Muscle of back (tissue), 11 donors: ENCODE data around the gene NBEA. TPM values are rescaled to one million over a fixed set of nuclear protein-coding genes. Genes with fewer than 3 reads are reported as not detected.
A peak's percentile ranks its signal among the peaks of the same experiment; 100 is the strongest.
"Not testable (repeated sequence)": the region's sequence is repeated elsewhere in the genome, so short reads cannot be mapped to it uniquely, and the experiment has no call there.

Source experiments
- DNase-seq, 3 donors: peaks; one replicate each; pipeline versions ENCODE4 v3.0.0 to v3.0.0-alpha.2; 2013
- polyA plus RNA-seq, 10 donors: library from polyadenylated mRNA; unstranded; fragments of 120-200 nt; gene quantifications; one replicate each; pipeline ENCODE4 v1.2.1, GENCODE V29; 2013; ENCODE audit not compliant: insufficient read length in 10 of 10

Gene NBEA
- polyA plus RNA-seq, 10 donors = 13.3 to 18.4 (median 14.5) TPM

DNA sequence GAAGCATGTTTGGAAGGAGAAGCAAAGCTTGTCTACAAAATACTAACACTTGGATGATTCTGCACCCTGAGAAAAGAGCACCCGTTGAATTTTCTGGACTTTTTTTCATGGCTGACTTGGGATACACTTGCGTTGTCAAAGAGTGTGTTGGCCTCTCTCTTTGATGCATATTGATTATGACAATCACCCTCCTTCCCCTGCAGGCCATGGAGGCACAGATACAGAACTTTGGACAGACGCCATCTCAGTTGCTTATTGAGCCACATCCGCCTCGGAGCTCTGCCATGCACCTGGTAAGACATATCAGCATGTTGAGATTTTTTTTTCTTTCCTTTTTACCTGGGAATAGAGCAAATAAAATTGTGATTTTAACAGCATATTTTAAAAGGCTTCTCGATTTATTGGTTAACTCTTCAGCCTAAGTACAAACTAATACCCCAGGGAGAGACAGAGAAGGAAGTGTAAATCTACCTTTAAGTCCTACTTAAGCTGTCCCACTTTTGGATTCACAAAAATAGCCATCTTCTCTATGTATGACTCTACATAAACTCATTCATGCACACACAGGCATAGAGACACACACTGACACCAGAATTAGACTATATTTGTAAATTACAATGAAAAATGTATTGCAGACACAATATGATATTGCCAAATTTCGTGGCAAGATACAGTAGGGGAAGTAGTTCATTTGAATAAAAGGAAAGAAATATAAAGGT, 704.1 kb downstream of the NBEA start:
- DNase-seq = no peak

DNA sequence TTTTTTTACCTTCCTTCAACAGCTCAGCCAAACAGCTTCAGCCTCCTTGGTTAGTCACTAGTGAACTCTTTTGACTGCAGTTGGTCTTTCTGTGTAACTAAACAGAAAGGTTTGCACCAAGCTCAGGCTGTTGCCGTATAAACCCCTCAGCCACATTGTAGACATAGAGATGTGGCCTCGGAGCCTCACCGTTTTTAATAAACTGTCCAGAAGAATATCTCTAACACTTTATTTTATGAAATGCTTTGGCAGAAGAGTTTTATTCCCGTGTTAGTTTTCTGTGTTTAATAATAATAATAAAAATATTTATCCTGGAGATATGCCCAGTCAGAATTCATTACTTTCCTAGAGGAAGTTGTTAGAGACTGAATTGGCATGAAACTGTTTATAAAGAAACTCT, 706.1 kb downstream of the NBEA start:
- peak; percentile 17 to 62 (median 32) for DNase-seq

DNA sequence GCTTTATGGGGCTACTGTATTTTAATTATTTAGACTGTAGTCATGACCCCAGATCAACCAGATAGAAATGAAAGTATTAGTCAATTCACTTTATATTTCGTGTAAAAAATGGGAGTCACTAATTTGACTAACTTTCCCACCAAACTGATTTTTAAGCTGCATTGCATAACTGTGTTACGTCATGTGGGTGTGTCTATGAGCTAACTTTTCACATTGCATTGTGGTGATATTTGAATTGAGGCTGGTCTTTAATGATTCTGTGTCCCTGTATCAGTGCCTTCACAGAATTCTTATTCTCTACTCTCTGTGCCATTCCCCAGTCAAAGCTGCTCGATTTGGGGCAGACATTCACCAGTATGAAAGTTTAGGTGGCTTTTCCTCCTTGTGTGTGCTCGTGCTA, 707.1 kb downstream of the NBEA start:
- DNase-seq = peak in 1 of 3 donors; percentile 41

DNA sequence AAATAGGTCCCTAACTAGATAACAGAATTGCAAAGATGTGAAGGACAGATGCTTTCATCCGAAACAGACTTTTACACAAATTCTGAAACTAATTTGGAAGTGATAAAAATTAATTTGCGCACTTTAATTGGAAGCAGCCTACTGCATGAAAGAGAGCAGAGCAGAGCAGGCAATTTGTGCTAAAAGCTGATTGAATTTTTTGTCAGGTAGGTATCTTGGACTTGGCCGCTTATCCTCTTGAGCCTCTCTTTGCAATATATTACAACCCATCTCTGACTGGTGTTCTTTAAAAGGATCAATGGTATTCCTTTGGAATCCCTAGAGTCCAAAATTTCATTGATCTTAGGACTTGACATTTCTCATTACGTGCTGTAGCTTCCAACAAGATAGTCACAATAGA, 717.7 kb downstream of the NBEA start:
- DNase-seq = no peak

- no peak for DNase-seq
Measured at GRCh38 chr13:35664747-35665146, 722.7 kb downstream of the NBEA start.

GRCh38 chr13:35669321-35669720, 727.3 kb downstream of the NBEA start:
- DNase-seq = peak in 1 of 3 donors; percentile 46

DNA sequence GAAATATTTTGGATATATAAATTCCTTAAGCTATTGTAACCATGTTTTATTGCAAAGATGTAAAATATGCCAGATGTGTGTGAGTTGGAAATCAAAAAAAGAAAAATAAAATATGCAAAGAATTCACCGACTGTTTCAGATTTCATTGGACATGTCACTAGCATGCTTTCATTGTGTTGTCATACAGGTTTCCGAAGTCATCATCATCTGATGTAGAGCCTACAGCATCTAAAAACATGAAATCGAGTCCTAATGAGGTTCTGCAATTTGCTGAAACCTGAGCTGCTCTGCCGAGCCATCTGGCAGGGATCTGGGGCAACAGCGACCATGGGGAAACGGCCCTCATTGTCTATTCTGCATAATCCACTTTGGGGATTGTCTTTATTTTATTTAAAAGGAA, 730.5 kb downstream of the NBEA start:
- DNase-seq = peak in 1 of 3 donors; percentile 56

- no peak for DNase-seq
Measured at GRCh38 chr13:35675651-35676050, 733.6 kb downstream of the NBEA start.

DNA sequence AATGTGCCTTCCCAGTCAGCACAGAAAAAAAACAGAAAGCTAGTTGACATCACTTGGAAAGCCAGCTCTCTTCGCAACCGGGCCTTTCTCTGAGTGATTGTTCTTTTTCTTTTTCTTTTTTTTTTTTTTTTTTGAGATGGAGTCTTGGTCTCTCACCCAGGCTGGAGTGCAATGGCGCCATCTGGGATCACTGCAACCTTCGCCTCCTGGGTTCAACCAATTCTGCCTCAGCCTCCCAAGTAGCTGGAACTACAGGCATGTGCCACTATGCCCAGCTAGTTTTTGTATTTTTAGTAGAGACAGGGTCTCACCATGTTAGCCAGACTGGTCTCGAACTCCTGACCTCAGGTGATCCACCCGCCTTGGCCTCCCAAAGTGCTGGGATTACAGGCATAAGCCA, 735.8 kb downstream of the NBEA start:
- DNase-seq = not testable (repeated sequence)

DNA sequence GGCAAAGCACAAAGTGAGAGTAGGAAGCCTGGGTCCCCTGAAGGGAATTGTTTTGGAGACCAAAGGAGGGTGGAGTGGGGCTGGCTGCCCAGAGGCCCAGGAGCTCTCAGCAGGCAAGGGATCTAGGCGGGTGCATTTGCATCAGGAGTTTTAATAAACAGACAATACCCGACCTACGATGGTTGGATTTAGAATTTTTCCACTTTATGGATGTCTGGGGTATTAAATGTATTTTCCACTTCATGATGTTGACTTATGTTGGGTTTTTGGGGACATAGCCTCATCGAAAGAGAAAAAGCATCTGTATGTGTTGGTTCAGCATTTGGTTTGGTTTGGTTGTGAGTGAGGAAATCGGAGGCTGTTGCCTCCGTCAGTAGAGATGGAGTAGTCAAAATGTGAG, 739.6 kb downstream of the NBEA start:
- peak in 1 of 3 donors; percentile 53 for DNase-seq

GRCh38 chr13:35684432-35684831, 742.4 kb downstream of the NBEA start:
- no peak for DNase-seq

GRCh38 chr13:35687336-35687735, 745.3 kb downstream of the NBEA start:
- no peak for DNase-seq

DNA sequence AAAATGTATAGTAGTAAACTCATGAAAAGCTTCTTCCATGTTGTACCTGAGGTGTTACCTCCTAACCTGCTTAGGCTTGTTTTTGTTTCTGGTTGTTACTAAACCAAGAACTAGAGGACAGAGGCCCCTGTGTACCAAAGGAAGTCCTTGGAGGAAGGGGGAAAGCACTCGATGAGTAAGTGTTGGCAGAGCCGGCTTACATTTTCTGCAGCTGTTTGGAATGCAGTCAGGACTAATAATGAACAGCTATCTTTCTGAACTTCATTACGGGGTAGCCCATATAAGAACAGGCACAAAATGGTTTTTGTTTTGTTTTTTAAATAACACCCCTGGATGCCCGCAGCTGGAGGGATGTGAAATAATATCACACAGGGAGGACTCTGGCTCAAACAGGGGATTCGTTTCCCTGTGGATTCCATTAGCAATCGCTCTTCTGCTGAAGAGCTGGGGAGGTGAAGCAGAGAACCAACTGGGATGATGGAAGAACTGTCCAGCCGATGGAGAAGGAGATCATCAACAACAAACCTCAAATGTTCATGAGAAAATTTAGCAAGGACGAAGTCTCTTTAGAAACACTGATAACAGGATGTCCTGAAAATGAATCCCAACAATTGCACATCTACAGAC, 748.6 kb downstream of the NBEA start:
- DNase-seq = peak; percentile 74 to 91 (median 76)

DNA sequence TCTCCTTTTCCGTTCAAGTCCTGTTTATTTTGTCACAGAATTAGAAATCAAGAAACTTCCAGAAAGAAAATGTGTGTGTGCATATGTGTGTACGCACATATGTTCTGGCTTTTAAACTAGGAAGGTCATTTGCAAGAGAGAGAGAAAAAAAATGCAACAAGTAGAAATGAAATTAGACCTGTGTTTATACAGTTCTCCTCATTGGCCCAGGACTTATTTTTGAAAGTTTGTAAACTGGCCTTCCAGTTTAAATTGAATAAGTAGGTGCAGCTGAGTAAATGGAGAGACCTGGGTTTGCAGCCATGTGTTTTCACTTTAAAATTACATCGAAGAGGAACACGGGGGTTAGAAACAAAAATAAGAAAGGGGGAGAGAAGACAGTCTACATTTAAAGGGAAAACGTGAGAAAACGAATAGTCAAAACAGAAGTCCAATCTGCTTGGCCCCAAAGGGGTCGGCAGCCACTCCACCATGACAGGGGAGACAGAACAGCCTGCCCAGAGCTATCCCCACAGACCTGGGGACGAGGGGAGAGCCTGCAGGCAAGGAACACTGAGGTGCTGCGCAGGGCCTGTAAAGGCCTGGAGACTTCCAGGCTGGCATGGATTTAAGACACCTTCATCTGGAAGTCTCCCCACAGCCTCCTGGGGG, 751.2 kb downstream of the NBEA start:
- peak in 1 of 3 donors; percentile 67 for DNase-seq

DNA sequence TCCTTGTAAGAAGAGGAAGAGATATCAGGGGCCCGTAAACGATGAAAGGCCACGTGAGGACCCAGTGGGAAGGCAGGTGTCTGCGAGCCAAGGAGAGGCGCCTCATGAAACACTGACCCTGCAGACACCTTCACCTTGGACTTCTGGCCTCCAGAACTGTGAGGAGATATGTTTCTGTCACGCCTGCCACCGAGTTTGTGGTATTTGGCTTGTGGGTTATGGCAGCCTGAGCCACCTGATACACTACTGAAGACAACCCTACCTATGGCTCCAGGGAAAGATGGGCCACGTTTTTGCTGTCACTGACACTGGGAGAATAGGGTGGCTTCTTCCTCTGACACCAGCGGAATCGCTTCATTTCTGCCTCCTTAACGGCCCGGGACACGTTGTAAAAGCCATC, 752.0 kb downstream of the NBEA start:
- DNase-seq = no peak

- DNase-seq = no peak
Measured at GRCh38 chr13:35694549-35695447, 752.7 kb downstream of the NBEA start.

GRCh38 chr13:35695448-35695770, 753.3 kb downstream of the NBEA start:
- DNase-seq = peak in 1 of 3 donors; percentile 67

GRCh38 chr13:35697186-35697730, 755.2 kb downstream of the NBEA start:
- DNase-seq = no peak

GRCh38 chr13:35698911-35699576, 757.0 kb downstream of the NBEA start:
- DNase-seq = peak; percentile 66 to 82 (median 78)

DNA sequence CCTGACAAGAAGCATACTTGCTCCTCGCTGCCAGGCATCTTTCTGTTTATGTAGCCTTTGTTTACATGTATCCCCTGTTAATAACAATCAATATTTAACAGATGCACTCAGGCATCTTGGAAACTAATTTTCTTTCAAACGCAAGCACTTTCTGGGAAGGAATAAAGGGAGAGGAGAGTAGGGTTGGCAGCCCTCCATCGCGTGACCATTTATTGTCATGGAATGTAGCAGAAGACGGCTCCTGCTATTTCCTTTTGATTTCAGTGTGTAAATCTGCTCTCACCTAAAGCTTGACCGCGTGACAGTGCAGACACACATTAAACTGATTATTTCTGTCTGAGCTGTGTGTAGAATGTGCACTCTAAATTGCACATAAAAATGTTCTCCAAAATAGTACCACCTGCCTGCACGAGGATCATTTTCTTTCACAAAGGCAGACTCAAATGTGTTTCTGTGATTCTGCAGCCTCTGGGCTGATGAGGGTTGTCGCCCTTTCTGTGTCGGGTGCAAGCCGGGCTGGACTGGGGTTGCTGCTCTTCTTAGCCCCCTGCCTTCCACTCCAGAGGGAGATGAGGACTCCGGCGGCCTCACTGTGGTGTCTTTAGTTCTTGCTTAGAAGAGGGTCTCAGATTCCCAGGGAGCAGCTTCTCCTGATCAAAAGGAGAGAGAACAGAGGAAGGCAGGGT, 757.9 kb downstream of the NBEA start:
- peak; percentile 87 to 94 (median 87) for DNase-seq

GRCh38 chr13:35700671-35701070, 758.6 kb downstream of the NBEA start:
- peak in 2 of 3 donors; percentile 51 to 85 for DNase-seq
